HEK293 (cell line): Measurements from ENCODE around the gene TSHZ2.

Experiments
- CTCF ChIP-seq: fragments of 450-650 bp; formaldehyde crosslinking; IDR thresholded peaks from 2 replicates; pipeline ENCODE4 v1.5.1; 2016; ENCODE audit warnings: missing biosample characterization, missing genetic modification characterization
- ELK4 ChIP-seq: IDR thresholded peaks from 2 replicates; pipeline ENCODE4 v1.6.1; 2011; ENCODE audit warnings: mild to moderate bottlenecking, low read depth, low read length, borderline replicate concordance
- HOXD13 ChIP-seq: sonication (generic); formaldehyde crosslinking; IDR thresholded peaks from 2 replicates; pipeline ENCODE4 v1.8.0; 2022; ENCODE audit warnings: missing genetic modification reagents, borderline replicate concordance
- KLF1 ChIP-seq: fragments of 450-650 bp; formaldehyde crosslinking; IDR thresholded peaks from 2 replicates; pipeline ENCODE4 v1.5.1; 2016; ENCODE audit warnings: missing biosample characterization, missing genetic modification characterization
- KLF16 ChIP-seq: fragments of 450-650 bp; formaldehyde crosslinking; IDR thresholded peaks from 2 replicates; pipeline ENCODE4 v1.5.1; 2017; ENCODE audit warnings: missing biosample characterization, missing genetic modification characterization
- MEIS1 ChIP-seq: sonication (generic); formaldehyde crosslinking; IDR thresholded peaks from 2 replicates; pipeline ENCODE4 v1.8.1; 2022; ENCODE audit warnings: missing genetic modification reagents, mild to moderate bottlenecking, borderline replicate concordance
- REPIN1 ChIP-seq: fragments of 450-650 bp; formaldehyde crosslinking; IDR thresholded peaks from 2 replicates; pipeline ENCODE4 v1.5.1; 2017; ENCODE audit warnings: missing biosample characterization, missing genetic modification characterization, low read depth
- ZBTB21 ChIP-seq: fragments of 450-650 bp; formaldehyde crosslinking; IDR thresholded peaks from 2 replicates; pipeline ENCODE4 v1.5.1; 2017; ENCODE audit warnings: missing biosample characterization, missing genetic modification characterization
- ZBTB8A ChIP-seq: fragments of 450-650 bp; formaldehyde crosslinking; IDR thresholded peaks from 2 replicates; pipeline ENCODE4 v1.5.1; 2016; ENCODE audit warnings: missing biosample characterization, missing genetic modification characterization
- ZFHX2 ChIP-seq: fragments of 450-650 bp; formaldehyde crosslinking; conservative IDR thresholded peaks from 2 replicates; pipeline ENCODE4 v1.5.1; 2016; ENCODE audit warnings: missing biosample characterization, missing genetic modification characterization
- ZNF214 ChIP-seq: fragments of 450-650 bp; formaldehyde crosslinking; IDR thresholded peaks from 2 replicates; pipeline ENCODE4 v1.5.1; 2017; ENCODE audit warnings: missing biosample characterization, mild to moderate bottlenecking, missing genetic modification characterization, borderline replicate concordance
- ZNF221 ChIP-seq: fragments of 450-650 bp; formaldehyde crosslinking; IDR thresholded peaks from 2 replicates; pipeline ENCODE4 v1.5.1; 2017; ENCODE audit warnings: missing biosample characterization, missing genetic modification characterization, borderline replicate concordance
- ZNF239 ChIP-seq: fragments of 450-650 bp; formaldehyde crosslinking; IDR thresholded peaks from 2 replicates; pipeline ENCODE4 v1.5.1; 2016; ENCODE audit warnings: missing biosample characterization, missing genetic modification characterization
- ZNF266 ChIP-seq: fragments of 450-650 bp; formaldehyde crosslinking; IDR thresholded peaks from 2 replicates; pipeline ENCODE4 v1.5.1; 2016; ENCODE audit warnings: missing biosample characterization, missing genetic modification characterization, low read depth
- ZNF354C ChIP-seq: fragments of 450-650 bp; formaldehyde crosslinking; IDR thresholded peaks from 2 replicates; pipeline ENCODE4 v1.5.1; 2016; ENCODE audit warnings: missing biosample characterization, missing genetic modification characterization, low read depth, borderline replicate concordance
- ZNF530 ChIP-seq: fragments of 450-650 bp; formaldehyde crosslinking; IDR thresholded peaks from 2 replicates; pipeline ENCODE4 v1.5.1; 2016; ENCODE audit warnings: low read depth, missing biosample characterization, missing genetic modification characterization
- ZNF555 ChIP-seq: fragments of 450-650 bp; formaldehyde crosslinking; conservative IDR thresholded peaks from 2 replicates; pipeline ENCODE4 v1.5.1; 2017; ENCODE audit warnings: missing biosample characterization, mild to moderate bottlenecking, missing genetic modification characterization, inconsistent platforms
- ZNF624 ChIP-seq: fragments of 450-650 bp; formaldehyde crosslinking; IDR thresholded peaks from 2 replicates; pipeline ENCODE4 v1.5.1; 2017; ENCODE audit warnings: missing biosample characterization, missing genetic modification characterization
- ZNF629 ChIP-seq: fragments of 450-650 bp; formaldehyde crosslinking; IDR thresholded peaks from 2 replicates; pipeline ENCODE4 v1.5.1; 2017; ENCODE audit warnings: missing biosample characterization, missing genetic modification characterization
- ZNF677 ChIP-seq: fragments of 450-650 bp; IDR thresholded peaks from 2 replicates; pipeline ENCODE4 v1.5.0; 2018; ENCODE audit warnings: missing biosample characterization, mild to moderate bottlenecking, missing genetic modification characterization, moderate library complexity
- ZNF768 ChIP-seq: fragments of 450-650 bp; formaldehyde crosslinking; IDR thresholded peaks from 2 replicates; pipeline ENCODE4 v1.5.1; 2018; ENCODE audit warnings: missing biosample characterization, mild to moderate bottlenecking, missing genetic modification characterization
- TF ChIP-seq, protein P1 (sequence below): fragments of 450-650 bp; formaldehyde crosslinking; IDR thresholded peaks from 2 replicates; pipeline ENCODE4 v1.5.1; 2017; ENCODE audit warnings: missing biosample characterization, missing genetic modification characterization
- TF ChIP-seq, protein P2 (sequence below): fragments of 450-650 bp; formaldehyde crosslinking; IDR thresholded peaks from 2 replicates; pipeline ENCODE4 v1.5.1; 2016; ENCODE audit warnings: missing biosample characterization, missing genetic modification characterization
- TF ChIP-seq, protein P3 (sequence below): fragments of 450-650 bp; formaldehyde crosslinking; IDR thresholded peaks from 2 replicates; pipeline ENCODE4 v1.5.1; 2017; ENCODE audit warnings: missing biosample characterization, missing genetic modification characterization
- TF ChIP-seq, protein P4 (sequence below): fragments of 450-650 bp; formaldehyde crosslinking; IDR thresholded peaks from 2 replicates; pipeline ENCODE4 v1.5.1; 2016; ENCODE audit warnings: missing biosample characterization, missing genetic modification characterization
- TF ChIP-seq, protein P5 (sequence below): fragments of 450-650 bp; formaldehyde crosslinking; IDR thresholded peaks from 2 replicates; pipeline ENCODE4 v1.5.1; 2017; ENCODE audit warnings: missing biosample characterization, missing genetic modification characterization

The TSHZ2 gene

GRCh38 chr20:52972190-52972937 lies at the start of gene TSHZ2 (continued):
- TF ChIP-seq ZNF624 (tag by site-specific recombination) = no peak
- no peak for TF ChIP-seq ELK4
- no peak for TF ChIP-seq ZNF214 (tag by site-specific recombination)
- no peak for TF ChIP-seq ZNF768 (tag by site-specific recombination)
- peak; percentile 41; the same call in 1 of the 2 replicates for TF ChIP-seq ZNF354C
- peak; percentile 47; the same call in 1 of the 2 replicates for TF ChIP-seq KLF1 (tag by site-specific recombination)
- TF ChIP-seq, protein P1, sequence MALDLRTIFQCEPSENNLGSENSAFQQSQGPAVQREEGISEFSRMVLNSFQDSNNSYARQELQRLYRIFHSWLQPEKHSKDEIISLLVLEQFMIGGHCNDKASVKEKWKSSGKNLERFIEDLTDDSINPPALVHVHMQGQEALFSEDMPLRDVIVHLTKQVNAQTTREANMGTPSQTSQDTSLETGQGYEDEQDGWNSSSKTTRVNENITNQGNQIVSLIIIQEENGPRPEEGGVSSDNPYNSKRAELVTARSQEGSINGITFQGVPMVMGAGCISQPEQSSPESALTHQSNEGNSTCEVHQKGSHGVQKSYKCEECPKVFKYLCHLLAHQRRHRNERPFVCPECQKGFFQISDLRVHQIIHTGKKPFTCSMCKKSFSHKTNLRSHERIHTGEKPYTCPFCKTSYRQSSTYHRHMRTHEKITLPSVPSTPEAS (tag by site-specific recombination) = peak; percentile 100
- TF ChIP-seq ZNF266 (tag by site-specific recombination) = no peak; the same call in 1 of the 2 replicates
- TF ChIP-seq, protein P2, sequence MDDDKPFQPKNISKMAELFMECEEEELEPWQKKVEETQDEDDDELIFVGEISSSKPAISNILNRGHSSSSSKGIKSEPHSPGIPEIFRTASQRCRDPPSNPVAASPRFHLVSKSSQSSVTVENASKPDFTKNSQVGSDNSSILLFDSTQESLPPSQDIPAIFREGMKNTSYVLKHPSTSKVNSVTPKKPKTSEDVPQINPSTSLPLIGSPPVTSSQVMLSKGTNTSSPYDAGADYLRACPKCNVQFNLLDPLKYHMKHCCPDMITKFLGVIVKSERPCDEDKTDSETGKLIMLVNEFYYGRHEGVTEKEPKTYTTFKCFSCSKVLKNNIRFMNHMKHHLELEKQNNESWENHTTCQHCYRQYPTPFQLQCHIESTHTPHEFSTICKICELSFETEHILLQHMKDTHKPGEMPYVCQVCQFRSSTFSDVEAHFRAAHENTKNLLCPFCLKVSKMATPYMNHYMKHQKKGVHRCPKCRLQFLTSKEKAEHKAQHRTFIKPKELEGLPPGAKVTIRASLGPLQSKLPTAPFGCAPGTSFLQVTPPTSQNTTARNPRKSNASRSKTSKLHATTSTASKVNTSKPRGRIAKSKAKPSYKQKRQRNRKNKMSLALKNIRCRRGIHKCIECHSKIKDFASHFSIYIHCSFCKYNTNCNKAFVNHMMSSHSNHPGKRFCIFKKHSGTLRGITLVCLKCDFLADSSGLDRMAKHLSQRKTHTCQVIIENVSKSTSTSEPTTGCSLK (tag by site-specific recombination) = no peak
- peak; percentile 69; the same call in 1 of the 2 replicates for TF ChIP-seq ZNF239 (tag by site-specific recombination)
- TF ChIP-seq ZNF221 (tag by site-specific recombination) = no peak
- TF ChIP-seq ZNF629 (tag by site-specific recombination) = peak; percentile 74
- TF ChIP-seq ZNF530 (tag by site-specific recombination) = no peak
- TF ChIP-seq, protein P3, sequence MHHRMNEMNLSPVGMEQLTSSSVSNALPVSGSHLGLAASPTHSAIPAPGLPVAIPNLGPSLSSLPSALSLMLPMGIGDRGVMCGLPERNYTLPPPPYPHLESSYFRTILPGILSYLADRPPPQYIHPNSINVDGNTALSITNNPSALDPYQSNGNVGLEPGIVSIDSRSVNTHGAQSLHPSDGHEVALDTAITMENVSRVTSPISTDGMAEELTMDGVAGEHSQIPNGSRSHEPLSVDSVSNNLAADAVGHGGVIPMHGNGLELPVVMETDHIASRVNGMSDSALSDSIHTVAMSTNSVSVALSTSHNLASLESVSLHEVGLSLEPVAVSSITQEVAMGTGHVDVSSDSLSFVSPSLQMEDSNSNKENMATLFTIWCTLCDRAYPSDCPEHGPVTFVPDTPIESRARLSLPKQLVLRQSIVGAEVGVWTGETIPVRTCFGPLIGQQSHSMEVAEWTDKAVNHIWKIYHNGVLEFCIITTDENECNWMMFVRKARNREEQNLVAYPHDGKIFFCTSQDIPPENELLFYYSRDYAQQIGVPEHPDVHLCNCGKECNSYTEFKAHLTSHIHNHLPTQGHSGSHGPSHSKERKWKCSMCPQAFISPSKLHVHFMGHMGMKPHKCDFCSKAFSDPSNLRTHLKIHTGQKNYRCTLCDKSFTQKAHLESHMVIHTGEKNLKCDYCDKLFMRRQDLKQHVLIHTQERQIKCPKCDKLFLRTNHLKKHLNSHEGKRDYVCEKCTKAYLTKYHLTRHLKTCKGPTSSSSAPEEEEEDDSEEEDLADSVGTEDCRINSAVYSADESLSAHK (tag by site-specific recombination) = peak; percentile 75
- peak; percentile 70 for TF ChIP-seq ZBTB8A (tag by site-specific recombination)
- no peak for TF ChIP-seq MEIS1 (CRISPR knock-in tag)
- TF ChIP-seq, protein P4, sequence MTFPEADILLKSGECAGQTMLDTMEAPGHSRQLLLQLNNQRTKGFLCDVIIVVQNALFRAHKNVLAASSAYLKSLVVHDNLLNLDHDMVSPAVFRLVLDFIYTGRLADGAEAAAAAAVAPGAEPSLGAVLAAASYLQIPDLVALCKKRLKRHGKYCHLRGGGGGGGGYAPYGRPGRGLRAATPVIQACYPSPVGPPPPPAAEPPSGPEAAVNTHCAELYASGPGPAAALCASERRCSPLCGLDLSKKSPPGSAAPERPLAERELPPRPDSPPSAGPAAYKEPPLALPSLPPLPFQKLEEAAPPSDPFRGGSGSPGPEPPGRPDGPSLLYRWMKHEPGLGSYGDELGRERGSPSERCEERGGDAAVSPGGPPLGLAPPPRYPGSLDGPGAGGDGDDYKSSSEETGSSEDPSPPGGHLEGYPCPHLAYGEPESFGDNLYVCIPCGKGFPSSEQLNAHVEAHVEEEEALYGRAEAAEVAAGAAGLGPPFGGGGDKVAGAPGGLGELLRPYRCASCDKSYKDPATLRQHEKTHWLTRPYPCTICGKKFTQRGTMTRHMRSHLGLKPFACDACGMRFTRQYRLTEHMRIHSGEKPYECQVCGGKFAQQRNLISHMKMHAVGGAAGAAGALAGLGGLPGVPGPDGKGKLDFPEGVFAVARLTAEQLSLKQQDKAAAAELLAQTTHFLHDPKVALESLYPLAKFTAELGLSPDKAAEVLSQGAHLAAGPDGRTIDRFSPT = peak; percentile 93
- no peak for TF ChIP-seq ZNF677
- peak; percentile 100 for TF ChIP-seq KLF16
- TF ChIP-seq ZBTB21 = peak; percentile 79
- TF ChIP-seq, protein P5, sequence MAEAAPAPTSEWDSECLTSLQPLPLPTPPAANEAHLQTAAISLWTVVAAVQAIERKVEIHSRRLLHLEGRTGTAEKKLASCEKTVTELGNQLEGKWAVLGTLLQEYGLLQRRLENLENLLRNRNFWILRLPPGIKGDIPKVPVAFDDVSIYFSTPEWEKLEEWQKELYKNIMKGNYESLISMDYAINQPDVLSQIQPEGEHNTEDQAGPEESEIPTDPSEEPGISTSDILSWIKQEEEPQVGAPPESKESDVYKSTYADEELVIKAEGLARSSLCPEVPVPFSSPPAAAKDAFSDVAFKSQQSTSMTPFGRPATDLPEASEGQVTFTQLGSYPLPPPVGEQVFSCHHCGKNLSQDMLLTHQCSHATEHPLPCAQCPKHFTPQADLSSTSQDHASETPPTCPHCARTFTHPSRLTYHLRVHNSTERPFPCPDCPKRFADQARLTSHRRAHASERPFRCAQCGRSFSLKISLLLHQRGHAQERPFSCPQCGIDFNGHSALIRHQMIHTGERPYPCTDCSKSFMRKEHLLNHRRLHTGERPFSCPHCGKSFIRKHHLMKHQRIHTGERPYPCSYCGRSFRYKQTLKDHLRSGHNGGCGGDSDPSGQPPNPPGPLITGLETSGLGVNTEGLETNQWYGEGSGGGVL = peak; percentile 99
- TF ChIP-seq HOXD13 (CRISPR knock-in tag) = no peak
- TF ChIP-seq CTCF (tag by site-specific recombination) = no peak; the same call in 1 of the 2 replicates
- TF ChIP-seq ZNF555 (tag by site-specific recombination) = no peak
- TF ChIP-seq REPIN1 (tag by site-specific recombination) = peak; percentile 97
- TF ChIP-seq ZFHX2 = peak; percentile 100
